ENCODE measurements around the gene SEZ6L2.

SEZ6L2 gene

GRCh38 chr16:29826342-29826695 is 73.0 kb downstream of the SEZ6L2 start:
- TF ChIP-seq CTCF (IDR thresholded peaks at IDR 0.05; ENCODE audit: extremely low read depth, missing control alignments), result no peak
- no peak for DNase-seq (ENCODE audit: low spot score)

GRCh38 chr16:29825145-29826044 is 74.0 kb downstream of the SEZ6L2 start:
- TF ChIP-seq CTCF (IDR thresholded peaks at IDR 0.05; ENCODE audit: extremely low read depth, missing control alignments), result no peak
- DNase-seq (ENCODE audit: low spot score), result peak; percentile 74

GRCh38 chr16:29824589-29825144 is 74.7 kb downstream of the SEZ6L2 start:
- DNase-seq (ENCODE audit: low spot score), result no peak
- no peak for TF ChIP-seq CTCF (IDR thresholded peaks at IDR 0.05; ENCODE audit: extremely low read depth, missing control alignments)

GRCh38 chr16:29821643-29822115 is 77.7 kb downstream of the SEZ6L2 start:
- TF ChIP-seq CTCF (IDR thresholded peaks at IDR 0.05; ENCODE audit: extremely low read depth, missing control alignments), result no peak
- no peak for DNase-seq (ENCODE audit: low spot score)
